ENCODE results near the gene GABPA.

DNA sequence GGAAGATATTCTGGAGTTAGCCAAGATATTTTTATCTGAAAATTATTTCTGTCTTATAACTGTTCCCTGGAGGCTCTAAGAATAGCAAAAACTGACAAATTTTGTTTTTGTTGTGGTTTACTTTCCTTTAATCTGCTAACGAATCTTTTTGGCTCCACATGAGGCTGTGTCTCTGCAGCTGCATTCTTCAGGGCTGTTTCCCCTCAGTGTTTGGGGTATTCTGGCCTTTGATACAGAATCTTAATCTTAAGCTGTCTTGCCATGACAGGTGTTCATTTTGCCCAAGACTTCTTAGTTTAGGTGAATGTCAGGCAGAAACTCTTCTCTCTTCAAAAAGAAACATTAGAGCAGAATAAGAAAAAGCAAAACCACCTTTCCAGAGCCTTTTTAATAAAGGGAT is 83.8 kb downstream of the GABPA start:
- TF ChIP-seq SMAD1 (CRISPR knock-in tag; IDR thresholded peaks at IDR 0.05; ENCODE audit: borderline replicate concordance, low read depth), result no peak
- TF ChIP-seq IKZF1 (IDR thresholded peaks at IDR 0.05), result no peak
- no peak for TF ChIP-seq KLF11 (CRISPR knock-in tag; IDR thresholded peaks at IDR 0.05)
- no peak for TF ChIP-seq RBAK (CRISPR knock-in tag; IDR thresholded peaks at IDR 0.05)
- TF ChIP-seq MAFK (conservative IDR thresholded peaks at IDR 0.05 in 1 of 2, IDR thresholded peaks at IDR 0.05 in 1 of 2; ENCODE audit: low read length in 2 of 2), result no peak
- no peak for TF ChIP-seq ZBTB38 (CRISPR knock-in tag; IDR thresholded peaks at IDR 0.05)
- no peak for TF ChIP-seq ZNF7 (CRISPR knock-in tag; IDR thresholded peaks at IDR 0.05)
- no peak for TF ChIP-seq ETS1 (CRISPR knock-in tag; IDR thresholded peaks at IDR 0.05)
- no peak for TF ChIP-seq IRX3 (CRISPR knock-in tag; IDR thresholded peaks at IDR 0.05; ENCODE audit: borderline replicate concordance, low read depth)
- no peak for TF ChIP-seq ZNF513 (CRISPR knock-in tag; conservative IDR thresholded peaks at IDR 0.05)
